ENCODE results near the gene CASQ1.

GRCh38 chr1:160239582-160240299 lies 49.4 kb downstream of the CASQ1 start:
- no peak for TF ChIP-seq CTCF (IDR thresholded peaks at IDR 0.05)
- no peak for TF ChIP-seq POLR2A (IDR thresholded peaks at IDR 0.05)
